ENCODE measurements around the gene PPP1R9A.

- TF ChIP-seq EZH2 (IDR thresholded peaks at IDR 0.05; ENCODE audit: low read length, unreplicated experiment) (no peak), EZH2phosphoT487 (IDR thresholded peaks at IDR 0.05; ENCODE audit: borderline replicate concordance, low read length) (no peak)
- TF ChIP-seq, protein P1, sequence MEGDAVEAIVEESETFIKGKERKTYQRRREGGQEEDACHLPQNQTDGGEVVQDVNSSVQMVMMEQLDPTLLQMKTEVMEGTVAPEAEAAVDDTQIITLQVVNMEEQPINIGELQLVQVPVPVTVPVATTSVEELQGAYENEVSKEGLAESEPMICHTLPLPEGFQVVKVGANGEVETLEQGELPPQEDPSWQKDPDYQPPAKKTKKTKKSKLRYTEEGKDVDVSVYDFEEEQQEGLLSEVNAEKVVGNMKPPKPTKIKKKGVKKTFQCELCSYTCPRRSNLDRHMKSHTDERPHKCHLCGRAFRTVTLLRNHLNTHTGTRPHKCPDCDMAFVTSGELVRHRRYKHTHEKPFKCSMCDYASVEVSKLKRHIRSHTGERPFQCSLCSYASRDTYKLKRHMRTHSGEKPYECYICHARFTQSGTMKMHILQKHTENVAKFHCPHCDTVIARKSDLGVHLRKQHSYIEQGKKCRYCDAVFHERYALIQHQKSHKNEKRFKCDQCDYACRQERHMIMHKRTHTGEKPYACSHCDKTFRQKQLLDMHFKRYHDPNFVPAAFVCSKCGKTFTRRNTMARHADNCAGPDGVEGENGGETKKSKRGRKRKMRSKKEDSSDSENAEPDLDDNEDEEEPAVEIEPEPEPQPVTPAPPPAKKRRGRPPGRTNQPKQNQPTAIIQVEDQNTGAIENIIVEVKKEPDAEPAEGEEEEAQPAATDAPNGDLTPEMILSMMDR (conservative IDR thresholded peaks at IDR 0.05; ENCODE audit: low read depth, low read length): no peak
These were observed 354.6 kb downstream of the PPP1R9A start for GRCh38 chr7:95261895-95262415.

Data from PC-3 (cell line).